GM12864 (cell line): Measurements from ENCODE around the gene PRPF40A.

ENCODE experiments used
- DNase-seq: peaks from one replicate; pipeline ENCODE4 v3.0.0-alpha.2; 2011; ENCODE audit warnings: low read depth
- H3K4me3 ChIP-seq: 2 replicates; pipeline ENCODE4 v1.5.1; 2011; ENCODE audit warnings: mild to moderate bottlenecking, low read depth, low read length, control low read depth
- CTCF ChIP-seq: IDR thresholded peaks from 2 replicates; pipeline ENCODE4 v1.5.1; 2011; ENCODE audit warnings: low read depth, mild to moderate bottlenecking, moderate library complexity, low read length, control low read depth, inconsistent platforms; ENCODE audit errors: missing control alignments

PRPF40A gene

DNA sequence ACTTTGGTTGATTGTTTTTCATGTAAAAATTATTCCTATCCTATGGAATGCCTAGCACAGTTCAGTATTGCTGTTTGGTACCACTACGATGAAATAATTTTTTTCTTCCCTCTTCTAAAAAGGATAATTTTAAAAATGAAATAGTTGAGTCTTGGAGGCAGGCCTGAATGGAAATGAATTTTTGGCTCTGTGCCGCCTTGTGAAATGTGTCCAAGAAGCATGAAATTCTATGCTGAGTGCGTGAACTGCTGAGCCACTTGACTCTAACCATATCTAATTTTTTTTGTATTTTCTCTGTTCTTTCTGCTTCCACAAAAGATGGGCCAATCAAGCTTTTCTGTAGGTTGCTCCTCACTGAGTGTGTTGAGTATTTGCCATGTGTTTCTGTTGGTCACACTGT is 95.0 kb downstream of the PRPF40A start:
- H3K4me3 ChIP-seq = no peak overlapping the region
- no peak for TF ChIP-seq CTCF
- DNase-seq = no peak

DNA sequence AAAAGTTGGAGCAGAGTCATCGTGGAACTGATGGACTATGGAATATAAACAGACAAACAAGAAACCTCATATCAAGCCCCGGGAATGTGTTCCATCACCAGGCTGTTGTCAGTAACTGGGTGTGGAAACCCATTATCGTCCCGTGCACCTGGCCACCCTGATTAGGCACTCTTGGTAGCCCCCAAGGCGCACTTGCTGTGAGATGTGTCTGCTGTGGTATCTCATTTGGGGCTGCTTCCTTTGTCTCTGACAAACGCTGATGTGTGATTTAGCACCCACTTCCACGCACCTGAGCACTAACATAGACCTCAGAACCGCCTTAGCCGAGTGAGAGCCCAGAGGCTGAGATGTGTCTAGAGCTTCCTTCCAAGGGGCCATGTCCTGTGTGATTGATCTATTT is 96.3 kb downstream of the PRPF40A start:
- H3K4me3 ChIP-seq = no peak overlapping the region
- DNase-seq = no peak
- no peak for TF ChIP-seq CTCF

GRCh38 chr2:152620208-152620607 is 97.1 kb downstream of the PRPF40A start:
- no peak for TF ChIP-seq CTCF
- no peak for DNase-seq
- H3K4me3 ChIP-seq = no peak overlapping the region

DNA sequence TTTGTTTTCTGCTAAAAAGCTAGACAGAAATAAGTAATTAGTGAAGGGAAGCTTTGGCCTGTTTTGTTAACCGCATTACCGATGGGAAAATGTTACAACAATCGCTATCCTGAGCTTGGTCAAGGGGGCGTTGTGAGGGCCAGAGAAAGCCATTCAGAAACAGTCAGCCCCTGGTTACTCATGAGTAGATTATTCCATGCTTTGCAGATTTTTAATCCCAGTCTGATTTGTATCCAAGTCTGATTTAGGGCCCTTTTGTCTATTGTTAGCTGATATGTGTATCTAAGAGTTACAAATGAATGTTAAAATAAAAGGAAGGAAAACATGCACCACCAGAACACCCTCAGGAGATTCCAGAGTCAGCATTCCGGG is 99.1 kb downstream of the PRPF40A start:
- TF ChIP-seq CTCF = no peak
- H3K4me3 ChIP-seq = no peak overlapping the region
- DNase-seq = no peak

DNA sequence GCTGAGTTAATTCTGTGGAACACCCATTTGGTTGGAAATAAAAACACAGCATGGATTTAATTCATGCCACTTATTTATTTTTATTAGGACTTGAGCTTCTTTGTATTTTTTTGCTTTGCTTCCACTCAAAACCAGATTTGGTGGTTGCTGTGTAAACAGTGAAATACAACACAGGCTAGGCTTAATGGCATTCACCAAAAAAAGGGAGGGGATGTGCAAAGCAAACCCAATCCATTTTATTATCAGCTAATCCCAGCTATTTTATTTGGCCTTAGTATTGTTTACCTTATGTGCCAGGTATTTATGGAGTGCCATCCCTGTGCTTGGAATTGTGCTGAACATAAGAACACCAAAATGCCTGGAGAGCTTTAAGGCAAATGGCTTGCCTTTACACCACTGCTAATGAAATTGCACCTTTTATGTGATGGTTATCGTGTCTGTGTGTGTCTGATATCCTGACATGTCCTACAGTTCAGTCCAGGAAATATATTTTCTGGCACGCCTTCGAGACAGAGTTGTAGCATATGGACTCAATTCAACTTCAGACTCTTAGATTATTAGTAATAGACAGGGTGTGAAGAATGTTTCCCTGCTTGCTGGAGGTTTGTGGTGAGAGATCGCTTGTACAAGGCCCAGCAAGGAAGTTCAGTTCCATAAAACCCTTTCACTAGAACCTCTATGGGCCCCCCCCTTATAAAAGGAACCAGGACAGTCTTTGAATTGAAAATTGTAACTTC is 99.6 kb downstream of the PRPF40A start:
- no peak for DNase-seq
- no peak overlapping the region for H3K4me3 ChIP-seq
- no peak for TF ChIP-seq CTCF

GRCh38 chr2:152615177-152615576 is 102.1 kb downstream of the PRPF40A start:
- no peak for DNase-seq
- H3K4me3 ChIP-seq = no peak overlapping the region
- TF ChIP-seq CTCF = no peak

GRCh38 chr2:152613235-152613634 is 104.0 kb downstream of the PRPF40A start:
- no peak for TF ChIP-seq CTCF
- H3K4me3 ChIP-seq = no peak overlapping the region
- no peak for DNase-seq
